Astrocyte (in vitro differentiated cells and primary cell): ENCODE data around the gene FABP3. TPM values are rescaled to one million over a fixed set of nuclear protein-coding genes. Genes with fewer than 3 reads are reported as not detected.

ENCODE experiments used
- DNase-seq: peaks from one replicate; pipeline ENCODE4 v3.0.0-alpha.2; 2010; ENCODE audit warnings: low read depth
- FAIRE-seq: peaks from 2 replicates; lab custom pipeline; 2011; peaks lifted over from hg19 to GRCh38; lab: Jason Lieb, UNC
- H2AFZ ChIP-seq: 2 replicates; pipeline ENCODE4 v1.6.0; 2012; ENCODE audit warnings: low read depth, low read length, inconsistent platforms
- H3K27ac ChIP-seq: 2 replicates; pipeline ENCODE4 v1.5.1; 2011; ENCODE audit warnings: low read depth, low read length, inconsistent platforms
- H3K27me3 ChIP-seq: 2 replicates; pipeline ENCODE4 v1.6.0; 2011; ENCODE audit warnings: low read length, inconsistent platforms; ENCODE audit not compliant: insufficient read depth
- H3K36me3 ChIP-seq: 2 replicates; pipeline ENCODE4 v1.5.1; 2011; ENCODE audit warnings: low read length, inconsistent platforms; ENCODE audit not compliant: insufficient read depth
- H3K4me1 ChIP-seq: 2 replicates; pipeline ENCODE4 v1.5.1; 2011; ENCODE audit warnings: low read length, inconsistent platforms; ENCODE audit not compliant: insufficient read depth
- H3K4me2 ChIP-seq: 2 replicates; pipeline ENCODE4 v1.6.0; 2012; ENCODE audit warnings: low read length, inconsistent platforms
- H3K4me3 ChIP-seq: 2 replicates; pipeline ENCODE4 v1.5.1; 2011; ENCODE audit warnings: low read depth, mild to moderate bottlenecking, low read length, inconsistent platforms; ENCODE audit not compliant: insufficient read depth
- H3K79me2 ChIP-seq: 2 replicates; pipeline ENCODE4 v1.6.0; 2012; ENCODE audit warnings: mild to moderate bottlenecking, low read length, inconsistent platforms; ENCODE audit not compliant: insufficient read depth
- H3K9ac ChIP-seq: 2 replicates; pipeline ENCODE4 v1.6.0; 2012; ENCODE audit warnings: mild to moderate bottlenecking, low read length, inconsistent platforms
- H3K9me3 ChIP-seq: 2 replicates; pipeline ENCODE4 v1.5.1; 2012; ENCODE audit warnings: low read depth, mild to moderate bottlenecking, low read length, inconsistent platforms; ENCODE audit not compliant: insufficient read depth
- H4K20me1 ChIP-seq: 2 replicates; pipeline ENCODE4 v1.6.0; 2012; ENCODE audit warnings: low read length, inconsistent platforms; ENCODE audit not compliant: insufficient read depth
- H3K27ac Mint-ChIP-seq: one replicate; pipeline ENCODE4 v1.8.0; 2021; ENCODE audit warnings: mild to moderate bottlenecking, mixed read lengths; ENCODE audit not compliant: unreplicated experiment
- H3K27me3 Mint-ChIP-seq: one replicate; pipeline ENCODE4 v1.8.0; 2021; ENCODE audit warnings: low read depth, mixed read lengths; ENCODE audit not compliant: unreplicated experiment
- H3K36me3 Mint-ChIP-seq: one replicate; pipeline ENCODE4 v1.8.0; 2021; ENCODE audit warnings: low read depth, mixed read lengths; ENCODE audit not compliant: unreplicated experiment
- H3K4me1 Mint-ChIP-seq: one replicate; pipeline ENCODE4 v1.8.0; 2021; ENCODE audit warnings: low read depth, mixed read lengths; ENCODE audit not compliant: unreplicated experiment
- H3K4me3 Mint-ChIP-seq: one replicate; pipeline ENCODE4 v1.8.0; 2021; ENCODE audit warnings: mild to moderate bottlenecking, moderate library complexity, mixed read lengths; ENCODE audit not compliant: unreplicated experiment
- H3K9me3 Mint-ChIP-seq: one replicate; pipeline ENCODE4 v1.8.0; 2021; ENCODE audit warnings: mild to moderate bottlenecking, mixed read lengths; ENCODE audit not compliant: unreplicated experiment
- EZH2 ChIP-seq: IDR thresholded peaks from 2 replicates; pipeline ENCODE4 v1.6.1; 2012; ENCODE audit warnings: mild to moderate bottlenecking, low read length, inconsistent platforms; ENCODE audit not compliant: insufficient read depth
- total RNA-seq: library from RNA; stranded (reverse); gene quantifications from 2 replicates; pipeline ENCODE4 v1.2.1, GENCODE V29; 2021
- TF ChIP-seq, protein P1 (sequence below): IDR thresholded peaks from 2 replicates; pipeline ENCODE4 v1.5.1; 2011; ENCODE audit warnings: low read depth, mild to moderate bottlenecking, inconsistent platforms, low read length, moderate library complexity; ENCODE audit not compliant: insufficient read depth

The FABP3 gene
- total RNA-seq, 1 donor from 2014 or later: 20.4 TPM

GRCh38 chr1:31326461-31326860, 46.4 kb downstream of the FABP3 start:
- DNase-seq (no peak), FAIRE-seq (no peak)
- no peaks in the 10 kb centered on the region for H3K27me3 ChIP-seq
- no peak overlapping the region for H3K4me3 Mint-ChIP-seq
- H3K36me3 ChIP-seq: no peaks in the 10 kb centered on the region
- peaks cover 7% of the 10 kb centered on the region for H3K36me3 Mint-ChIP-seq
- no peak overlapping the region for H3K9ac ChIP-seq
- no peak overlapping the region for H2AFZ ChIP-seq
- H3K4me1 ChIP-seq: no peaks in the 10 kb centered on the region
- H3K27ac Mint-ChIP-seq: peak overlapping the region; percentile 16
- TF ChIP-seq, protein P1, sequence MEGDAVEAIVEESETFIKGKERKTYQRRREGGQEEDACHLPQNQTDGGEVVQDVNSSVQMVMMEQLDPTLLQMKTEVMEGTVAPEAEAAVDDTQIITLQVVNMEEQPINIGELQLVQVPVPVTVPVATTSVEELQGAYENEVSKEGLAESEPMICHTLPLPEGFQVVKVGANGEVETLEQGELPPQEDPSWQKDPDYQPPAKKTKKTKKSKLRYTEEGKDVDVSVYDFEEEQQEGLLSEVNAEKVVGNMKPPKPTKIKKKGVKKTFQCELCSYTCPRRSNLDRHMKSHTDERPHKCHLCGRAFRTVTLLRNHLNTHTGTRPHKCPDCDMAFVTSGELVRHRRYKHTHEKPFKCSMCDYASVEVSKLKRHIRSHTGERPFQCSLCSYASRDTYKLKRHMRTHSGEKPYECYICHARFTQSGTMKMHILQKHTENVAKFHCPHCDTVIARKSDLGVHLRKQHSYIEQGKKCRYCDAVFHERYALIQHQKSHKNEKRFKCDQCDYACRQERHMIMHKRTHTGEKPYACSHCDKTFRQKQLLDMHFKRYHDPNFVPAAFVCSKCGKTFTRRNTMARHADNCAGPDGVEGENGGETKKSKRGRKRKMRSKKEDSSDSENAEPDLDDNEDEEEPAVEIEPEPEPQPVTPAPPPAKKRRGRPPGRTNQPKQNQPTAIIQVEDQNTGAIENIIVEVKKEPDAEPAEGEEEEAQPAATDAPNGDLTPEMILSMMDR: no peak
- TF ChIP-seq EZH2: no peak
- H3K4me2 ChIP-seq: no peak overlapping the region
- peaks cover 5% of the 10 kb centered on the region for H3K4me1 Mint-ChIP-seq
- no peak overlapping the region for H3K4me3 ChIP-seq
- no peaks in the 10 kb centered on the region for H3K79me2 ChIP-seq
- no peak overlapping the region for H3K27ac ChIP-seq
- peaks cover 9% of the 10 kb centered on the region for H4K20me1 ChIP-seq
- no peaks in the 10 kb centered on the region for H3K27me3 Mint-ChIP-seq
- no peaks in the 10 kb centered on the region for H3K9me3 ChIP-seq
- no peaks in the 10 kb centered on the region for H3K9me3 Mint-ChIP-seq

DNA sequence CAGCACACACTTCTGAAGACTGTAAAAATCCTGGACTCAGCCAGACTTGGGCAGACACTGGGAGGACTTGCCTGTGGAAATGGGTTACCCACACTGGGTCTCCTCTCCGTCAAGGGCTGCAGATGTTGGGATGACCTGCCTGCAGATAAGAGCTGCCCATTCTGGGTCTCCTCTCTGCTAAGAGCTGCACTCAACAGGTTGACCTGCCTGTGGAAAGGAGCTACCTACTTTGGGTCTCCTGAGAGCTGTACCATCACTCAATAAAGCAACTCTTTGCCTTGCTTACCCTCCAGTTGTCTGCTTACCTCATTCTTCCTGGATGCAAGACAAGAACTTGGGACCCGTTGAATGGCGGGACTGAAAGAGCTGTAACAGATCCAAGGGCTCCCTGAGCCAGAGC, 47.9 kb downstream of the FABP3 start:
- FAIRE-seq: no peak
- no peak for TF ChIP-seq EZH2
- TF ChIP-seq, protein P1: no peak
- H3K79me2 ChIP-seq: no peaks in the 10 kb centered on the region

DNA sequence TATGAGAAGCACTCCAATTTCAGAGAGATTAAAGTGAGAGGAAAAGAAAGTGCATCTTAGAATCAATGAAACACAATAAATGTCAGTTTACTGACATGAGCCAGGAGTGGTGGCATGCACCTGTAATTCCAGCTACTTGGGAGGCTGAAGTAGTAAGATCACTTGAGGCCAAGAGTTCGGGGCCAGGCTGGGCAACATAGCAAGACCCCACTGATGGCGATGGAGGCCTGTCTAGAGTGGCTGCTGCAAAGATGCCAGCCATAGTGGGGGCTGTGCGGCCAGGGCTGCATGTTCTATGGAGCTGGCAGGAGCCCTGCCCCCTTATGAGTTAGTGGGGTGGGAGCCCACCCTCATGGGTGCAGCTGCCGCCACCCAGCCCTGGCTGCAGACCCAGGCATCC, 48.8 kb downstream of the FABP3 start:
- peaks cover 11% of the 10 kb centered on the region for H3K36me3 Mint-ChIP-seq
- H3K36me3 ChIP-seq: peaks cover 2% of the 10 kb centered on the region
- no peaks in the 10 kb centered on the region for H3K9me3 Mint-ChIP-seq
- no peaks in the 10 kb centered on the region for H3K27me3 Mint-ChIP-seq
- FAIRE-seq (peak; percentile 29), DNase-seq (no peak)
- no peak overlapping the region for H3K4me2 ChIP-seq
- H3K9me3 ChIP-seq: no peaks in the 10 kb centered on the region
- no peak overlapping the region for H3K27ac ChIP-seq
- no peaks in the 10 kb centered on the region for H4K20me1 ChIP-seq
- TF ChIP-seq EZH2: no peak
- TF ChIP-seq, protein P1: no peak
- H3K27me3 ChIP-seq: no peaks in the 10 kb centered on the region
- no peaks in the 10 kb centered on the region for H3K4me1 ChIP-seq
- no peak overlapping the region for H3K4me3 Mint-ChIP-seq
- no peaks in the 10 kb centered on the region for H3K79me2 ChIP-seq
- no peak overlapping the region for H3K4me3 ChIP-seq
- peaks cover 5% of the 10 kb centered on the region for H3K4me1 Mint-ChIP-seq
- no peak overlapping the region for H3K9ac ChIP-seq
- no peak overlapping the region for H3K27ac Mint-ChIP-seq
- no peak overlapping the region for H2AFZ ChIP-seq

More for the DNA sequence above, 47.9 kb downstream of the FABP3 start:
- H3K36me3 ChIP-seq: no peaks in the 10 kb centered on the region
- H3K27me3 ChIP-seq: no peaks in the 10 kb centered on the region
- Mint-ChIP-seq H3K27me3 (no peaks in the 10 kb centered on the region), H3K36me3 (peaks cover 11% of the 10 kb centered on the region), H3K4me3 (no peak overlapping the region), H3K9me3 (no peaks in the 10 kb centered on the region), H3K4me1 (peaks cover 5% of the 10 kb centered on the region), H3K27ac (no peak overlapping the region)
- no peak overlapping the region for H3K9ac ChIP-seq
- no peak overlapping the region for H3K4me2 ChIP-seq
- no peak overlapping the region for H3K4me3 ChIP-seq
- H4K20me1 ChIP-seq: peaks cover 7% of the 10 kb centered on the region
- no peaks in the 10 kb centered on the region for H3K4me1 ChIP-seq
- H3K9me3 ChIP-seq: no peaks in the 10 kb centered on the region
- H3K27ac ChIP-seq: no peak overlapping the region
- no peak for DNase-seq
- no peak overlapping the region for H2AFZ ChIP-seq
